TTC549 (cell line): ENCODE measurements around the gene KDM7A.

Experiments
- FAIRE-seq: peaks from 2 replicates; lab custom pipeline; 2012; peaks lifted over from hg19 to GRCh38; lab: Jason Lieb, UNC

The KDM7A gene

DNA sequence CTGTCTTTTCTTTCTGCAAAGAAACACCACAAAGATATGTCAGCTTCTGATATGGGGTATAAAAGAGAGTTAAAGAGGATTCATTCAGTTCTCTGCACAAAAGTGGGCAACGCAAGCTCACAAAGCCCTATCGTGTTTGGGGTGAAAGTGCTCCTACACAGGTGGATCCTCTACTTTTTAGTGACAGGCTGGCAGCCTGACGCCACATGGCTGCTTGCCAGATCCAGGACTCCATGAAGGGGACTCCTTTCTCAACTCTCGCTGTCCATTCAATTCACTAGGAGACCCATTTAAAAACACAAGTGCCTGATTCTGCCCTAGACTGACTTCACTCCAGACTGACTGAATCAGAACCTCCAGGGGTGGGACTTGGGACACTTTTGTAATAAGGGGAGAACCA lies 122.0 kb downstream of the KDM7A start:
- FAIRE-seq = no peak

DNA sequence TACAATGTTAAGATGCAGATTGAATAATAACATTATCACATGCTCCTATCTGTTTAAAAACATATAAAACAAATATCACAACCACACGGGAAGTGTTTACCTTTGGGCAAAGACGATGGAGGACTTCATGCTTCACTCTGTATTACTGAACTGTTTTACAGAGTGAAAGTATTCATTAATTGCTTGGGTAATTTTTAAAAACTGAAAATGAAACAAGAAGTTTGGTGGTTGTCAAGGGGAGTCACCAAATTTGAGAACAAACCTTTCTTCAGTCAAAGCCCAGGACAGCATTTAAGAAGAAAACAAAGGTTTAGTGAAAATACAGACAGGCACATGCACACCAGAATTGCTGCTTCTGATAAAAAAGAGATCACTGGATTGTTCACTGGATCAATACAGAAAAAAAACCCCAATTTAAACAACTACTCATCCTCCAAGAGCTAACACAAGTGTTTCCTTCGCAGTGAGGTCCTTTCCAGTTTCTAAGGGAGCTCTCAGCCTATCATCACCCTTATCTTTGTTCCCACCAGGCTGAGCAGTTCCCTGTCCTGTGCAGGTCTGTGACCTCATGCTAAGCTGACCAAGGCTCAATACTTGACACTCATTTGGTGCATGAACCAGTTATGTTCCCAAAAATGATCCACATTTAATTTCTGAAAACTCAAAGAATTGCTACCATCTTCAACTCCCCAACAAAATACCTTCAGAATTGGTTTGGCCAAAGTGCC lies 122.8 kb downstream of the KDM7A start:
- FAIRE-seq = no peak

- no peak for FAIRE-seq
Observed at GRCh38 chr7:140051820-140052219, 125.0 kb downstream of the KDM7A start.

- no peak for FAIRE-seq
Observed at GRCh38 chr7:140050100-140050499, 126.7 kb downstream of the KDM7A start.

- FAIRE-seq = no peak
Observed at GRCh38 chr7:140049339-140050024, 127.3 kb downstream of the KDM7A start.

DNA sequence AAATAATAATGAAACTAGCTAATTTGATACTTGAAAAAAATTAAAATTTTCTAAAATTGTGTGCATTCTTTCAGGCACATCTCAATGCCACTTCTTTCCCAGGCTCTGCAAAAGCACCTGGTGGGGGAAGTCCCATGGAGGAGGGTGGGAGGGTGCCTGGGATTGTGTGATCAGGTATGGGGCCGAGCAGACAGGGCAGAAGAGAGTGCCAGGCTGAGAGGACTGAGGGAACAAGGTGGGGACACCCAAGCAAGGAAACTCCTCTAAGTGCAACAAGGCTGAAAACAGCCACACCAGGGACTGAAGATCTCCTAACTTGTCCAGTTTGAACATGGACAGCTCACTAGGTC lies 127.8 kb downstream of the KDM7A start:
- no peak for FAIRE-seq

GRCh38 chr7:140048138-140048537 lies 128.6 kb downstream of the KDM7A start:
- no peak for FAIRE-seq

- FAIRE-seq = no peak
Observed at GRCh38 chr7:140047197-140047596, 129.6 kb downstream of the KDM7A start.

- FAIRE-seq = no peak
Observed at GRCh38 chr7:140045697-140046096, 131.1 kb downstream of the KDM7A start.

- no peak for FAIRE-seq
Observed at GRCh38 chr7:140044251-140044650, 132.5 kb downstream of the KDM7A start.

- no peak for FAIRE-seq
Observed at GRCh38 chr7:140042386-140042670, 134.5 kb downstream of the KDM7A start.

- FAIRE-seq = no peak
Observed at GRCh38 chr7:140041659-140042385, 135.0 kb downstream of the KDM7A start.

DNA sequence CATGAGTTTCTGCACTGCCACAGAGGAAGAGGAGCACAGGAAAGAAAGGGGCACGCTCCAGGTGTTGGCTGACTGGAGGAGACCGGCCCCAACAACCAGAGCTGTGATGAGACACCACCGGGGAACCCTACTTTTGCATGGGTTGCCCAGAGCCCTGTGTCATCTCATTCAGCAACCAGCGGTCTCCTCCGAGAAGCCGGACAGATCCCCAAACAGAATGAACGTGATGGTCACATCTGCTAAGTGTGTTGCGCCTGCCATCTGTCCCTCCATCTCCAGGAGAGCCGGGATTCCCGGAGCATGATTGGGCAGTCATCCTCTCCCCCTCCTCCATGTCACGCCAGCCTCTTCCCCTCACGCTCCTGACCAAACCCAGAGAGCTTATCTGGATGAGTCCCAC lies 136.9 kb downstream of the KDM7A start:
- FAIRE-seq = no peak

DNA sequence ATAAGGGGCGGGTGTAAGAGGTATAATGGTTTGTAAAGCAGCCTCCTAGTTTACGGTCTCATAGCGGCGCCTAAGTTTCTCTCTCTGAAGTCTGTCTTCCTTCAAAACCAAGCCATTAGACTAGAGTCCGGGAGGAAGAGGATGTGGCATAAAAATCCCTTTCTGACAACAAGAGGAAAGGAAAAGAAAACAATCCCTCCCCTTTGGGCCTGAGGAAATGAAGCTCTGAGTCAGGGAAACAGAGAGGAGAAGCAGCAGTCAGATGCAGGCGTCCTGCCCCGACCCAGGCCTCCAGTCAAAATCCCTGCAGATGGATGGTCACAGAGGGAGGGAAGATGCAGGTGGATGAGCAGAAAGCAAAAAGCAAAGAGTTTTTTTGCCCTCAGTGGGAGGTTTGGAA lies 137.7 kb downstream of the KDM7A start:
- no peak for FAIRE-seq

GRCh38 chr7:140036224-140036962 lies 140.4 kb downstream of the KDM7A start:
- no peak for FAIRE-seq

- no peak for FAIRE-seq
Observed at GRCh38 chr7:140035400-140036223, 141.2 kb downstream of the KDM7A start.
